HG03558 (cell line): ENCODE results near the gene SEPTIN11.

Source experiments
- ATAC-seq: cut with Tn5 transposase; IDR thresholded peaks from one replicate; pipeline ENCODE4 v1.9.1; 2021; ENCODE audit warnings: moderate number of reproducible peaks; ENCODE audit not compliant: unreplicated experiment; ENCODE audit errors: extremely low read depth

SEPTIN11 gene

GRCh38 chr4:76949276-76950051, at the start of gene SEPTIN11:
TSS of gene SEPTIN11 (plus strand) at chr4:76949752. CDS start at chr4:76949904, 152 bp downstream.
- peak; percentile 44 for ATAC-seq

- ATAC-seq: no peak
These were observed 47.2 kb upstream of the SEPTIN11 start for GRCh38 chr4:76902233-76902890.

- ATAC-seq: no peak
These were observed 44.8 kb upstream of the SEPTIN11 start for GRCh38 chr4:76904646-76905190.

GRCh38 chr4:76905521-76905920, 44.0 kb upstream of the SEPTIN11 start:
- ATAC-seq: no peak

- ATAC-seq: no peak
These were observed 39.8 kb upstream of the SEPTIN11 start for GRCh38 chr4:76909711-76910110.

GRCh38 chr4:76920715-76921114, 28.8 kb upstream of the SEPTIN11 start:
- ATAC-seq: no peak

- no peak for ATAC-seq
These were observed 25.8 kb upstream of the SEPTIN11 start for GRCh38 chr4:76923619-76924357.

DNA sequence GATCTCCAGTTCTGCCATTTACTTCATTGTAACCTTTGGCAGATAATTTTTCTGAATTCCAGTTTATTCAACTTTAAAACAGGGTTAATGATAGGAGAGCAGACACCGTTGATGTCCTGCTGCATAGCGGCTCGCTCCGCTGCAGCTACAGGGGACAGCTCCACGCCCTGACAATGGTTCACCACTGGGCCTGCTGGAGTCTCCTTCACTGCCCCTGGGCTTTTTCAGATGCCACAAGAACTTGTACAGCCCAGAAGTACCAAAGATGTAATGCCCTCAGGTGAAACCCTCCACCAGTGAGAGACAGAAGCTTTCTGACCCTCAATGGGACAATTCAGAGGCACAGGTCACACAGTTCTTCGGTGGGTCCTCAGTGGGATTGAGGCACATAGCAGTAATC, 22.7 kb upstream of the SEPTIN11 start:
- ATAC-seq: no peak

GRCh38 chr4:76930685-76931084, 18.9 kb upstream of the SEPTIN11 start:
- no peak for ATAC-seq

DNA sequence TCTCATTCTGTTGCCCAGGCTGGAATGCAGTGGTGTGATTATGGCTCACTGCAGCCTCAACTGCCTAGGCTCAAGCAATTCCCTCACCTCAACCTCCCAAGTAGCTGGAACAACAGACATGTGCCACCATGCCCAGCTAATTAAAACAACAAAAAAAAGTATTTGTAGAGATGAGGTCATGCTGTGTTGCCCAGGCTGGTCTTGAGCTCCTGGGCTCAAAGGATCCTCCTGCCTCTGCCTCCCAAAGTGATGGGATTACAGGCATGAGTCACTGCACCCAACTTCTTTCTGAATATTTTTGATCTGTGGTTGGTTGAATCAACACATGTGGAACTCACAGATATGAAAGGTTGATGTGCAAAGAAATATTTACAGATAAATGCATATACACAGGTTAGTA, 18.5 kb upstream of the SEPTIN11 start:
- ATAC-seq: no peak

GRCh38 chr4:76931576-76932276, 17.8 kb upstream of the SEPTIN11 start:
- no peak for ATAC-seq

DNA sequence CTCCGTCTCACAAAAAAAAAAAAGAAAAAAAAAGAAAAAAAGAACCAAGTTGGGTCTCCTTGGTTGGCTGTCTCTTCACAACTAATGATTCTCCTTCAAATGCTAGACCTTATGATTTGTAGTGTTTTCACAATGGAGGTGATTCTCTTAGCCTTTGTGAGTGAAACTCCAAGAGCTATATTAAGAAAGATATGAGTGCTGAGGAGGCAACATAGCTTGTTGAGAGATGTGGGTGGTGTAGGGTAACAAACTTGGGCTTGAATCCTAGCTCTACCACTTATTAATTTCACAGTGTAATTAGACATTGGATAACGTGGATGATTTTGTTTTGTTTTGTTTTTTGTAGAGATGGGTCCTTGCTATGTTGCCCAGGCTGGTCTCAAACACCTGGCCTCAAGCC, 10.4 kb upstream of the SEPTIN11 start:
- no peak for ATAC-seq

- no peak for ATAC-seq
These were observed 6.4 kb upstream of the SEPTIN11 start for GRCh38 chr4:76943129-76943620.

GRCh38 chr4:76943790-76944189, 5.8 kb upstream of the SEPTIN11 start:
- ATAC-seq: no peak

DNA sequence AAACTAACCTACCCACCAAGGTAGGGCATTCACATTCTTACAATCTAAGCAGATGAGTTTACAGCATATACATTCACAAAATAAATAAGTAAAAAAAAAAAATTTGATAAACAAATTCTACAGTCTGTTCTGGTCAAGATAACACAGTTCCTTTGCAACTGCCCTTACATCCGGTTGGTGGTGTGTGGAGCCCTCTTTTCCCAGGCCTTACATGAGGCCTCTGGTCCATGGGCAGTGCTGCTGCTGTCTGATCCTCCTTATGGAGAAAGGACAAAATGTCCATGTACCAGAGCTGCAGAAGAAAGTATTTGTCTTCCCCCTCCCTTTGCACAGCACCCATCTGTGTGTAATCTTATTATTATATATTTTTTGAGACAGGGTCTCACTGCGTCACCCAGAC, 2.2 kb upstream of the SEPTIN11 start:
- ATAC-seq: no peak

DNA sequence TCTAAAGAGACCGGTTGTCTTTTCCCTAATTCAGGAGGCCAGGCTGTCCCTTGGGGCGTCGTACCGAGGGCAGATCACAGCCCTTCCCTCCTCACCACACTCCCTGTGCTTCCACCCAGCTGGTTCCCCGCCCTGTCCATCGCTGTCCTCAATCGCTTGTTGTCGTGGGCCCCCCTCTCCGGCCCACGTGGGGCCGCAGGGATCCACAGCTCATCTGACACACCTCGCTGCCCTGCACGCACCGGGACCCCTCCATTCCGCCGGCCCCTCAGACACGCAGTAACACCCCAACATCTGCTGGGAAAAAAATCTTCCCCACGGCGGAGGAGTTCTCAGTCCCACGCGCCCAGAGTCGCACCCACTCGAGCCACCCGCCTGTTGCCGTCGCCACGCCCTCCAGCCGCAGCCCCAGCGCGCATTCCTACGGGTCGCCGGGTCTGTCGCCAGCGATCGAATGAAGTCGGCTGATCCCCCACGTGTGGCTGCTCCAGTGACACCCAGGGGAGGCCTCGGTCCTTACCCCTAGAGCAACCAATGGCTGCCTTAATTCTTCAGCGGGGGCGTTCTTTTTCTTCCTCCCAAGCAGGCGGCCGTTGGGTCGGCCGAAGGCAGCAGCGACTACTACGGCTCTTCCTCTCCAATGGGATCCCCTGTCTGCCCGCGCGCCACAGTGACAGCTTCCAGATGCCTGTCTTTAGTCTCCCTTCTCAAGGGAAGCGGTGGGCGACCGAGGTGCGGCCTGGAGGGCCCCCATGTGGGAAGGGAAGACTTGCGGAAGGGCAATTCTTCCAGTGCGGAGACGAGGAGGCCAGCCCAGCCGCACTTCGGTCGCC, 893 bp upstream of the SEPTIN11 start:
- ATAC-seq: peak; percentile 26

DNA sequence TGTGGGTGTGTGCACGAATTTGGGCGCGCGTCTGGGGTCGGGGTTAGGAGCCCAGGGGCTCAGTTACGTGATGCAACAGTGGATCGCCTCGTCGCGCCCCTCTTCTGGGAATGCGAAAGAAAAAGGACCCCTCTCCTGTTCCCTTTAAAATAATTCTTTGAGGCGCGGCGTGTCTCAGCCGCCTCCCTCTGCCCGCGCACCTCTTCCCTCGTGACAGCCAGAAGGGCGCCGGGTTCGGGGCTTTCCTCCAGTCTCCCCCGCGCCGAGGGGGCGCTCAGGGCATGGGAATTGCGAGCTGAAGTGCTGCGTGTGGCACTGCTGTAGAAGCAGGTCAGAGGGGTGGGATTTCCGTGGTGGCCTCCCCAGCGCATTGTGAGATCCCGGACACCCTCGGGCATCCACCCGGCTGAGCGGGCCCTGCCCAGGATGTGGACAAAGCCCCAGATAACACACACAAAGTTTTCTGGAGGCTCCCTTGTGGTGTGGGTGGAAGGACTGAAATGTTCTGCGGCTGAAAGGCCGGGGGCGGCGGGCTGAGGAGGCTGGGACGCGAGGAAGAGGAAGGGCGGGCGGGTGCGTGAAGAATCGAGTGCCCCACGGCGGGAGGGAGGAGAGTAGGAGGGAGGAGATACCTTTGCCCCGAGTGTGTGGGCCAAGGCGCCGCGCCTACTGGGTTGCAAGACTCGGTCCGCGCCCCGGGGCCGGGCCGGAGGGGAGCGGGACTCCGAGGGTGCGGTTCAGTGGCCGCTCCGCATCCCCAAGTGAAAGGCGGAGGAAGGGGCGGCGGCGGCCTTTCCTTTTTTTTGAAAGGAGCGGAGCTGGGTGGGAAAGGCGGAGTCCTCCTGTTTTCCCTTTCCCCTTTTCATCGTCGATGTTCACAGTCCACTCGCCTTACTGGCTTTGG, 752 bp downstream of the SEPTIN11 start:
- ATAC-seq: no peak

DNA sequence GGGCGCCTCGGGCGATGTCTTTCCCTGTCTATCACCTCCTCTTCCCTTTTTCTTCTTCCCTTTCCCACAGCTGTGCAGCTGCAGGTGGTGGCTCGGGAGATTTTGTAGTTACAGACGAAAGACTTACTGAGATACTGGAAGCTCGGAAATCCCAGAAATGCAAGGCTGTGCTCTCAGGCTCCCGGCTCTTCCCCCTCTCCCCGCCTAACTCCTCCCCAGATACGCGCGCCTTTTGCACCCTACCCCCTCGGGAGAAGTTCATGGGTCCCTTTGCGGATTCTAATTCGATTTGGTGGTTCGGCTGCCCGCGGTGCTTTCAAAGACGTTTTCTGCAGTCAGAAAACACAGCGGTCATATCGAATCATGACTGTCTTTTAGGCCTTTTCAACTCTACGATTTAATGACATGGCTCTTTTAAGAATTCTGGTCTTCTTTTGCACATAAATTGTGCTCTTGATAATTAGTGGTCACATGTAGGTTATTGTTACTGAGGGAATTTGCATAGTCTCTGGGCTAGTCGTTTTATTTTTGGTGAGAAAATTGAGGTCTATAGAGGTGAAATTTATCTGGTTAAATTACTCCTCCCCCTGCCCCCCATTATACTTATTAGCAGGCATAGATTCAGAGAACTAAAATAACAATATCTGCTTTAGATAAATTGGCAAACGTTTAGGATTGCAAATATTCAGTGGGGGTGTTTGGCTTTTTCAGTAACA, 1.6 kb downstream of the SEPTIN11 start:
- ATAC-seq: no peak
